K562 (cell line): ENCODE measurements around the gene RIMKLB. TPM values are rescaled to one million over a fixed set of nuclear protein-coding genes. Genes with fewer than 3 reads are reported as not detected.

Experiments used
- ATAC-seq: fragments of 200-7000 bp; cut with Tn5 transposase; 3 replicates; pipeline ENCODE4 v1.9.1; 2020; ENCODE audit warnings: moderate library complexity
- BruUV-seq: library from RNA; stranded (reverse); fragments of 400-500 nt; replicated peaks from 2 replicates; lab custom pipeline; 2021; lab: Mats Ljungman, UMichigan
- CTCF ChIA-PET: fragments of 300-600 bp; formaldehyde crosslinking; extraction: SDS; loops from one replicate; lab custom pipeline; 2021; ENCODE audit warnings: low intra/inter-chr PET ratio; lab: Yijun Ruan, JAX
- POLR2A ChIA-PET: fragments of 300-600, 350-650 bp; sonication (Branson Sonifier 250); formaldehyde crosslinking; extraction: SDS; loops from one replicate; lab custom pipeline; 2021; ENCODE audit warnings: antibody characterized with exemption, inconsistent platforms; lab: Yijun Ruan, JAX
- DNase-seq, 4 experiments: peaks; one replicate each; pipeline versions ENCODE4 v3.0.0 to v3.0.0-alpha.2; 2011 to 2018; ENCODE audit warnings: low spot score in 3 of 4, mixed read lengths in 3 of 4; ENCODE audit errors: extremely low read depth in 1 of 4
- FAIRE-seq: peaks from 2 replicates; lab custom pipeline; 2011; peaks lifted over from hg19 to GRCh38; lab: Jason Lieb, UNC
- H2AFZ ChIP-seq: 2 replicates; pipeline ENCODE4 v1.6.0; 2011; ENCODE audit warnings: low read depth, low read length, control low read depth, inconsistent platforms
- H3K27ac ChIP-seq: fragments of 200-600 bp; 3 replicates; pipeline ENCODE4 v1.8.0; 2011; ENCODE audit warnings: low read depth, mild to moderate bottlenecking, control low read depth, inconsistent platforms, low read length, moderate library complexity, mixed read lengths; ENCODE audit errors: extremely low read depth
- H3K27me3 ChIP-seq, 2 experiments: fragments of 300-600 bp in 1 of 2; 2 replicates in 1 of 2; 3 replicates in 1 of 2; pipeline versions ENCODE4 v1.6.0 to v1.8.0; 2011; ENCODE audit warnings: inconsistent platforms in 2 of 2, low read length in 2 of 2, mild to moderate bottlenecking in 1 of 2, mixed read lengths in 1 of 2, moderate library complexity in 1 of 2; ENCODE audit not compliant: control insufficient read depth in 2 of 2, insufficient read depth in 2 of 2
- H3K36me3 ChIP-seq: fragments of 300-600 bp; 3 replicates; pipeline ENCODE4 v1.8.0; 2011; ENCODE audit warnings: mild to moderate bottlenecking, low read length, inconsistent platforms; ENCODE audit not compliant: control insufficient read depth, insufficient read depth
- H3K4me1 ChIP-seq, 2 experiments: fragments of 200-600 bp in 1 of 2; replicated peaks in 1 of 2; 2 replicates in 1 of 2; 3 replicates in 1 of 2; pipeline versions ENCODE4 v1.5.1 to v1.8.0; 2011; ENCODE audit warnings: inconsistent platforms in 2 of 2, low read length in 2 of 2, mild to moderate bottlenecking in 1 of 2, mixed read lengths in 1 of 2, moderate library complexity in 1 of 2; ENCODE audit not compliant: control insufficient read depth in 2 of 2, insufficient read depth in 2 of 2
- H3K4me2 ChIP-seq: 2 replicates; pipeline ENCODE4 v1.6.1; 2011; ENCODE audit warnings: low read length, control low read depth, inconsistent platforms, mixed read lengths; ENCODE audit not compliant: insufficient read depth
- H3K4me3 ChIP-seq: fragments of 200-600 bp; sonication (generic), shearing (Covaris generic); 2 replicates; pipeline ENCODE4 v1.5.1; 2016; ENCODE audit warnings: control low read depth, inconsistent platforms
- H3K79me2 ChIP-seq: fragments of 200-600 bp; 3 replicates; pipeline ENCODE4 v1.8.0; 2011; ENCODE audit warnings: low read length, inconsistent platforms; ENCODE audit not compliant: control insufficient read depth, insufficient read depth
- H3K9ac ChIP-seq, 2 experiments: 2 replicates each; pipeline versions ENCODE4 v1.6.0 to v1.6.1; 2011; ENCODE audit warnings: low read depth in 2 of 2, low read length in 2 of 2, control low read depth in 1 of 2, inconsistent platforms in 1 of 2, mild to moderate bottlenecking in 1 of 2, mixed read lengths in 1 of 2; ENCODE audit not compliant: insufficient read depth in 1 of 2
- H3K9me1 ChIP-seq: one replicate; pipeline ENCODE4 v1.6.0; 2011; ENCODE audit warnings: inconsistent platforms, mild to moderate bottlenecking, low read length, moderate library complexity; ENCODE audit not compliant: control insufficient read depth, insufficient read depth
- H3K9me3 ChIP-seq: replicated peaks from 2 replicates; pipeline ENCODE4 v1.5.1; 2011; ENCODE audit warnings: low read depth, low read length, inconsistent platforms; ENCODE audit not compliant: control insufficient read depth, insufficient read depth
- H4K20me1 ChIP-seq: replicated peaks from 2 replicates; pipeline ENCODE4 v1.6.1; 2011; ENCODE audit warnings: low read length, inconsistent platforms, mixed read lengths; ENCODE audit not compliant: control insufficient read depth, insufficient read depth
- BRCA1 ChIP-seq, 2 experiments: fragments of 450-650 bp in 1 of 2; sonication (generic) in 1 of 2; formaldehyde crosslinking in 1 of 2; IDR thresholded peaks; 2 replicates each; pipeline versions ENCODE4 v1.5.0 to v1.6.1; 2017 to 2020; ENCODE audit warnings: mild to moderate bottlenecking in 1 of 2, missing genetic modification reagents in 1 of 2
- FOXM1 ChIP-seq, 2 experiments: fragments of 450-650 bp in 1 of 2; sonication (generic) in 1 of 2; formaldehyde crosslinking in 1 of 2; IDR thresholded peaks; 2 replicates each; pipeline versions ENCODE4 v1.6.1 to v1.9.0; 2017 to 2022; ENCODE audit warnings: low read depth in 2 of 2, mild to moderate bottlenecking in 2 of 2, missing genetic modification reagents in 1 of 2, moderate library complexity in 1 of 2
- ILF3 ChIP-seq: fragments of 450-650 bp; IDR thresholded peaks from 2 replicates; pipeline ENCODE4 v1.6.1; 2018; ENCODE audit warnings: antibody characterized with exemption, mild to moderate bottlenecking, moderate library complexity, borderline replicate concordance
- KLF6 ChIP-seq: fragments of 250-450 bp; sonication (Bioruptor Pico); IDR thresholded peaks from 2 replicates; pipeline ENCODE4 v1.4.0; 2020; ENCODE audit warnings: mild to moderate bottlenecking, moderate library complexity, borderline replicate concordance
- MXI1 ChIP-seq: IDR thresholded peaks from 2 replicates; pipeline ENCODE4 v1.6.1; 2011; ENCODE audit warnings: low read depth, mild to moderate bottlenecking, improper control_type of control experiment, low read length
- NCOR1 ChIP-seq: fragments of 450-650 bp; IDR thresholded peaks from 2 replicates; pipeline ENCODE4 v1.6.1; 2016; ENCODE audit warnings: mild to moderate bottlenecking, moderate library complexity
- RB1 ChIP-seq: fragments of 450-650 bp; IDR thresholded peaks from 2 replicates; pipeline ENCODE4 v1.6.1; 2017; ENCODE audit warnings: low read depth, mild to moderate bottlenecking
- RBM14 ChIP-seq: fragments of 200-400 bp; formaldehyde crosslinking; IDR thresholded peaks from 2 replicates; pipeline ENCODE4 v1.6.1; 2018; ENCODE audit warnings: low read depth, mild to moderate bottlenecking, low read length, moderate library complexity, borderline replicate concordance; ENCODE audit not compliant: insufficient read depth
- RFX1 ChIP-seq: fragments of 450-650 bp; IDR thresholded peaks from 2 replicates; pipeline ENCODE4 v1.6.1; 2016; ENCODE audit warnings: mild to moderate bottlenecking, moderate library complexity
- SETDB1 ChIP-seq: IDR thresholded peaks from one replicate; pipeline ENCODE4 v1.6.1; 2012; ENCODE audit warnings: low read length, control low read depth, inconsistent platforms
- TRIM24 ChIP-seq, 2 experiments: fragments of 450-650 bp; IDR thresholded peaks; 2 replicates each; pipeline ENCODE4 v1.6.1; 2016
- ZNF347 ChIP-seq: fragments of 450-650 bp; formaldehyde crosslinking; IDR thresholded peaks from 2 replicates; pipeline ENCODE4 v1.4.0; 2020; ENCODE audit warnings: low read depth, mild to moderate bottlenecking, moderate library complexity
- ZNF507 ChIP-seq: conservative IDR thresholded peaks from 2 replicates; pipeline ENCODE4 v1.6.1; 2017; ENCODE audit warnings: missing genetic modification characterization, missing compliant biosample characterization
- WGBS: fragments of 100-300 bp; shearing (Covaris generic); methylation state at CpG from one replicate; pipeline ENCODE4 v1.1.6; 2016; ENCODE audit warnings: low coverage, mixed read lengths; ENCODE audit not compliant: insufficient coverage; ENCODE audit errors: missing lambda C conversion rate; 5-methylcytosine and 5-hydroxymethylcytosine counted together
- in situ Hi-C: fragments of 300-500 bp; cut with MboI; formaldehyde crosslinking; loops from 4 replicates; pipeline ENCODE4 v1.15.0; 2018; ENCODE audit warnings: inconsistent platforms, mixed read lengths
- intact Hi-C: fragments of 100-400 bp; cut with micrococcal nuclease; formaldehyde crosslinking; loops from 2 replicates; pipeline ENCODE4 v1.14.2; 2022
- polyA plus RNA-seq, 8 experiments: library from polyadenylated mRNA; depleted of rRNA in 4 of 8; stranded (reverse) in 5 of 8; unstranded in 3 of 8; fragments of >200 nt; fragmentation: Nextera tagmentation in 2 of 8; fragmentation: Illumina TruSeq in 1 of 8; extraction: Ambion mirVana in 2 of 8; extraction: Trizol in 1 of 8; gene quantifications; 2 replicates each; pipeline versions ENCODE4 v1.2.1 to v1.2.3, GENCODE V29; 2011 to 2014; ENCODE audit warnings: inconsistent platforms in 1 of 8, missing spikeins in 1 of 8
- total RNA-seq, 7 experiments: library from RNA; depleted of rRNA in 6 of 7; stranded (reverse); fragments of >200 nt in 6 of 7; fragmentation: Illumina TruSeq in 2 of 7; extraction: Trizol in 2 of 7; gene quantifications; 2 replicates each; pipeline versions ENCODE4 v1.2.1 to v1.2.3, GENCODE V29; 2011 to 2021; ENCODE audit warnings: low replicate concordance in 1 of 7
- TF ChIP-seq, protein P1 (sequence below): sonication (generic); formaldehyde crosslinking; IDR thresholded peaks from 2 replicates; pipeline ENCODE4 v1.8.0; 2022; ENCODE audit warnings: missing genetic modification reagents, mild to moderate bottlenecking, borderline replicate concordance
- TF ChIP-seq, protein P2 (sequence below): fragments of 250-450 bp; sonication (Bioruptor Pico); IDR thresholded peaks from 2 replicates; pipeline ENCODE4 v1.8.0; 2021; ENCODE audit warnings: borderline replicate concordance, mild to moderate bottlenecking, moderate library complexity; ENCODE audit not compliant: poor library complexity, severe bottlenecking
- TF ChIP-seq, protein P3 (sequence below), 2 experiments: IDR thresholded peaks; 2 replicates each; pipeline ENCODE4 v1.6.1; 2012; ENCODE audit warnings: improper control_type of control experiment in 2 of 2, low read depth in 2 of 2, low read length in 2 of 2, borderline replicate concordance in 1 of 2
- TF ChIP-seq, protein P4 (sequence below): fragments of 250-450 bp; sonication (Bioruptor Pico); IDR thresholded peaks from 2 replicates; pipeline ENCODE4 v1.5.0; 2021

The RIMKLB gene
- total and polyA plus RNA-seq, 9 of the 15 experiments (the other 6 are each of a cell fraction or from before 2014, with no cell fraction given): 6.5 to 22.8 (median 17.2) TPM

DNA sequence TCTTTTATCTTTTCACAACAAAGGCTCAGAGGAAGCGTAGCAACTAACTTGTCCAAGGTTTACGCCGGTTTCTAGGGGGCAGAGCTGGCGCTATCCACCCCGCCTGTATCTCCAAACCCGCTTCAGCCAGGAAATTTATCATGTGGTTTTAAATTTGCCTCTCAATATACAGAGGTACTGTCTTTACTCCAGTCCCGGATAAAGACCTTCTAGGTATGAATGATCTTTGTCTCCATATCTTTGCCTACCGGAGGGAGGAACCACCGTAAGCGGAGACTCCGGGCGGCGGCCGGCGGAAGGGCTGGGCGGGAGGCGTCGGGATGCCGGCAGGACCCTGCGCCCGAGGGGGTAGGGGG is 693 bp upstream of the RIMKLB start:
- peak; percentile 26 for ATAC-seq
- in situ Hi-C loops: loop anchor here (5.0 kb wide), 1 partner anchor 105 kb away; no protein-coding TSS in a partner anchor
- Histone ChIP-seq H3K4me3 (peak overlapping the region; percentile 87), H4K20me1 (no peaks in the 10 kb centered on the region), H3K4me1 (peaks cover 8 to 18% of the 10 kb centered on the region in 2 experiments; a peak in 4 of 5 replicates), H3K9me3 (no peaks in the 10 kb centered on the region), H3K4me2 (peak overlapping the region; percentile 80), H2AFZ (peak overlapping the region; percentile 89), H3K27ac (peak overlapping the region; percentile 70), H3K9me1 (no peaks in the 10 kb centered on the region), H3K27me3 (no peaks in the 10 kb centered on the region), H3K79me2 (peaks cover 41% of the 10 kb centered on the region), H3K36me3 (peaks cover 13% of the 10 kb centered on the region; the same call in 2 of the 3 replicates), H3K9ac (peak overlapping the region; percentile 64 to 90)
- no TSS peak for BruUV-seq
- peak in 2 of 4 experiments; percentile 20 to 50 for DNase-seq
- ChIA-PET POLR2A (no interaction called here), CTCF (no interaction called here)
- intact Hi-C loops: no loop called here
- WGBS: under 1% methylated on average over 13 of the region's 21 CpGs
- peak; percentile 69 for FAIRE-seq
- TF ChIP-seq, protein P1, sequence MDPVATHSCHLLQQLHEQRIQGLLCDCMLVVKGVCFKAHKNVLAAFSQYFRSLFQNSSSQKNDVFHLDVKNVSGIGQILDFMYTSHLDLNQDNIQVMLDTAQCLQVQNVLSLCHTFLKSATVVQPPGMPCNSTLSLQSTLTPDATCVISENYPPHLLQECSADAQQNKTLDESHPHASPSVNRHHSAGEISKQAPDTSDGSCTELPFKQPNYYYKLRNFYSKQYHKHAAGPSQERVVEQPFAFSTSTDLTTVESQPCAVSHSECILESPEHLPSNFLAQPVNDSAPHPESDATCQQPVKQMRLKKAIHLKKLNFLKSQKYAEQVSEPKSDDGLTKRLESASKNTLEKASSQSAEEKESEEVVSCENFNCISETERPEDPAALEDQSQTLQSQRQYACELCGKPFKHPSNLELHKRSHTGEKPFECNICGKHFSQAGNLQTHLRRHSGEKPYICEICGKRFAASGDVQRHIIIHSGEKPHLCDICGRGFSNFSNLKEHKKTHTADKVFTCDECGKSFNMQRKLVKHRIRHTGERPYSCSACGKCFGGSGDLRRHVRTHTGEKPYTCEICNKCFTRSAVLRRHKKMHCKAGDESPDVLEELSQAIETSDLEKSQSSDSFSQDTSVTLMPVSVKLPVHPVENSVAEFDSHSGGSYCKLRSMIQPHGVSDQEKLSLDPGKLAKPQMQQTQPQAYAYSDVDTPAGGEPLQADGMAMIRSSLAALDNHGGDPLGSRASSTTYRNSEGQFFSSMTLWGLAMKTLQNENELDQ (CRISPR knock-in tag): no peak
- TF ChIP-seq FOXM1 (IDR thresholded peaks at IDR 0.05; ENCODE audit: low read depth) (no peak), FOXM1 (CRISPR knock-in tag; IDR thresholded peaks at IDR 0.05; ENCODE audit: low read depth) (no peak), BRCA1 (IDR thresholded peaks at IDR 0.05) (no peak), BRCA1 (CRISPR knock-in tag; IDR thresholded peaks at IDR 0.05) (no peak), RBM14 (no peak), NCOR1 (no peak), KLF6 (no peak), MXI1 (no peak), RB1 (no peak), TRIM24 (IDR thresholded peaks at IDR 0.05) (no peak), ZNF347 (CRISPR knock-in tag) (no peak), ILF3 (no peak), RFX1 (peak; percentile 76), ZNF507 (no peak), SETDB1 (no peak)
- TF ChIP-seq, protein P2, sequence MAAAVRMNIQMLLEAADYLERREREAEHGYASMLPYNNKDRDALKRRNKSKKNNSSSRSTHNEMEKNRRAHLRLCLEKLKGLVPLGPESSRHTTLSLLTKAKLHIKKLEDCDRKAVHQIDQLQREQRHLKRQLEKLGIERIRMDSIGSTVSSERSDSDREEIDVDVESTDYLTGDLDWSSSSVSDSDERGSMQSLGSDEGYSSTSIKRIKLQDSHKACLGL (CRISPR knock-in tag): no peak
- TF ChIP-seq, protein P3, sequence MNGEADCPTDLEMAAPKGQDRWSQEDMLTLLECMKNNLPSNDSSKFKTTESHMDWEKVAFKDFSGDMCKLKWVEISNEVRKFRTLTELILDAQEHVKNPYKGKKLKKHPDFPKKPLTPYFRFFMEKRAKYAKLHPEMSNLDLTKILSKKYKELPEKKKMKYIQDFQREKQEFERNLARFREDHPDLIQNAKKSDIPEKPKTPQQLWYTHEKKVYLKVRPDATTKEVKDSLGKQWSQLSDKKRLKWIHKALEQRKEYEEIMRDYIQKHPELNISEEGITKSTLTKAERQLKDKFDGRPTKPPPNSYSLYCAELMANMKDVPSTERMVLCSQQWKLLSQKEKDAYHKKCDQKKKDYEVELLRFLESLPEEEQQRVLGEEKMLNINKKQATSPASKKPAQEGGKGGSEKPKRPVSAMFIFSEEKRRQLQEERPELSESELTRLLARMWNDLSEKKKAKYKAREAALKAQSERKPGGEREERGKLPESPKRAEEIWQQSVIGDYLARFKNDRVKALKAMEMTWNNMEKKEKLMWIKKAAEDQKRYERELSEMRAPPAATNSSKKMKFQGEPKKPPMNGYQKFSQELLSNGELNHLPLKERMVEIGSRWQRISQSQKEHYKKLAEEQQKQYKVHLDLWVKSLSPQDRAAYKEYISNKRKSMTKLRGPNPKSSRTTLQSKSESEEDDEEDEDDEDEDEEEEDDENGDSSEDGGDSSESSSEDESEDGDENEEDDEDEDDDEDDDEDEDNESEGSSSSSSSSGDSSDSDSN (IDR thresholded peaks at IDR 0.05; ENCODE audit: borderline replicate concordance in 1 of 2, low read depth in 2 of 2, low read length in 2 of 2): peak; percentile 26 to 72; a peak in 2 of 4 replicates
- TF ChIP-seq, protein P4, sequence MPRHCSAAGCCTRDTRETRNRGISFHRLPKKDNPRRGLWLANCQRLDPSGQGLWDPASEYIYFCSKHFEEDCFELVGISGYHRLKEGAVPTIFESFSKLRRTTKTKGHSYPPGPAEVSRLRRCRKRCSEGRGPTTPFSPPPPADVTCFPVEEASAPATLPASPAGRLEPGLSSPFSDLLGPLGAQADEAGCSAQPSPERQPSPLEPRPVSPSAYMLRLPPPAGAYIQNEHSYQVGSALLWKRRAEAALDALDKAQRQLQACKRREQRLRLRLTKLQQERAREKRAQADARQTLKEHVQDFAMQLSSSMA (CRISPR knock-in tag): no peak
